GM19238 (cell line): ENCODE results near the gene NTNG1.
"Not testable (repeated sequence)": the region's sequence is repeated elsewhere in the genome, so short reads cannot be mapped to it uniquely, and the experiment has no call there.

Experiments used
- DNase-seq: peaks from one replicate; pipeline ENCODE4 v3.0.0; 2011; ENCODE audit warnings: low spot score; ENCODE audit not compliant: insufficient read length

Gene NTNG1

GRCh38 chr1:107140703-107141490 is at the start of gene NTNG1:
NTNG1 (plus strand) TSS chr1:107141039.
- no peak for DNase-seq

GRCh38 chr1:107091418-107091817 is 49.4 kb upstream of the NTNG1 start:
- no peak for DNase-seq

DNA sequence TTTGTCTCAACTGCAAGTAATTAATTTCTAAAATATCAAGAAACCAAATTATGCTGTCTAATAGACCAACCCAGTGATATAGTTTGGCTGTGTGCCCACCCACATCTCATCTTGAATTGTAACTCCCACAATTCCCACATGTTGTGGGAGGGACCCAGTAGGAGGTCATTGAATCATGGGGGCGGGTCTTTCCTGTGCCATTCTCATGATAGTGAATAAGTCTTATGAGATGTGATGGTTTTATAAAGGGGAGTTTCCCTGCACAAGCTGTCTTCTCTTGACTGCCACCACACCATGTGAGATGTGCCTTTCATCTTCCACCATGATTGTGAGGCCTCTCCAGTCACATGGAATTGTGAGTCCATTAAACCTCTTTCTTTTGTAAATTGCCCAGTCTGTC is 47.4 kb upstream of the NTNG1 start:
- not testable (repeated sequence) for DNase-seq

DNA sequence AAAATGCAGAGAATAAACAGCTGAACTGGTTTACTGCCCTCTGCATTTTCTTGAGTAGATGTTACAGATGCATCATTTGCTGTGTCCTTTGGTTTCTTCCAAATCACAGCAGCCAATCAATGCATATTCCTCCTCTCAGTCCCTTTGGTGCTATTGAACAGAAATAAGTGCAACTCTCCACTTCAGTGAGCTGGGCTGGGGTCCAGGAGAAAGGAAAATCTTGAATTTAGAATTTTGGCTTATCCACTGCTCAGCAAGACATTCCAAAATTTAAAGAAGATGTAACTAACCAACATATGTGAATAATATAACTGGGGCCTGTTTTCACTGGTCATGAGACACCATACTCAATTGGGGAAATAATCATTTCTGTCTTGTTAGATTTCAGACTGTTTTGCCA is 45.2 kb upstream of the NTNG1 start:
- DNase-seq = no peak

DNA sequence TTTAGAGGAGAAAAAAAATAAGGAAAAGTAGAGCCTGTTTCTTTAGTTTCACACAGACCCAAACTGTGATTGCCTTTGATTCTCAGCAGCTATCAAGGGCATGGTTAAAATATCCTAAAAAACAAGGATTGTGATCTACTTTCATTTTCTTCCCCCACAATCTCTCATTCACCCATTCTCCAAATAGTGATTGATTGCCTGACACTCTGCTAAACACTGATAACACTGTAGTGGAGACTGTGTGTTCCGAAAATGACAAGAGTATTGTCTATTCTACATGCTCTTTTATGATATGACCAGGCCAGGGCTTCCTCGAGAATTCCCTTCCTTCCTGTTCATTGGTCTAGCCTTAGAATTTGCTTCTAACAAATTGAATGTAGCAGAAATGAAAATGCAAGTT is 44.1 kb upstream of the NTNG1 start:
- no peak for DNase-seq

- DNase-seq = no peak
These were observed 41.9 kb upstream of the NTNG1 start for GRCh38 chr1:107098961-107099360.

GRCh38 chr1:107100331-107100984 is 40.4 kb upstream of the NTNG1 start:
- no peak for DNase-seq

DNA sequence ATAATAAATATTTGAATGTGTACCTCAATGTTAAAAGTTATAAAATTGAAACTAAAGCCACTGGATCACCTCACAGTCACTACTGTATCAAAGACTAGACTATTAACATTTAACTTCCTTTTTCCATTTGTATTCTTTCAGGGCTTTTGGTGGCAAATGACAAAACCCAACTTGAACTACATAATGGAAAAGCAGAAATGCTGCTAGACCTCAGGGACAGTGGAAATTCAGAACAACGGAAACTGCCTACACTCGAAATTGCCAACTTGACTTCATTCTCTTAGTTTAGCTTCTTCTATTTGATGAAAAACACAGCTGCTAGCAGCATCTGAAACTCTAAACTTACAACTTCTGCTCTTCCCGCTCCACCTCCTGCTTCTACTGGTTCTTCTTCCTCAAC is 34.9 kb upstream of the NTNG1 start:
- no peak for DNase-seq

- no peak for DNase-seq
These were observed 30.5 kb upstream of the NTNG1 start for GRCh38 chr1:107110326-107110725.

- DNase-seq = no peak
These were observed 24.5 kb upstream of the NTNG1 start for GRCh38 chr1:107116306-107116790.

DNA sequence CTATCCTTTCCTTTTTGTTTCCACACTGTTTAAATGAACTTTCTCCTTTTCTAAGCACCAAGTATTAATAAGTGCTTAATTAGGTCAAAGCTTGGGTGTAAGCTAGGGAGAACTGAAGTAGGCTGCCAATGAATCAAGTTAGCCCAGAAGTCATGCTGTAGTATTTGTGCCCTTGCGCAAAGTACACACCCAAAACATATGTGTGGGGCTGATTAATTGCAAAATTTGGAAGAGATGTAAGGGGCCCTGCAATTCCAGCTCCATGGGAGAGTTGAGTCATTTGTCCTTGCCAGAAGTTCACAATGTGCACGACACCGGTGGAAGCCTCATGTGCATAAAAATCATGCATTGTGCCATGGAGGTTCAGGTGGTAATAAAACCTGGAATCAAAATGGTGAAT is 18.6 kb upstream of the NTNG1 start:
- DNase-seq = no peak

DNA sequence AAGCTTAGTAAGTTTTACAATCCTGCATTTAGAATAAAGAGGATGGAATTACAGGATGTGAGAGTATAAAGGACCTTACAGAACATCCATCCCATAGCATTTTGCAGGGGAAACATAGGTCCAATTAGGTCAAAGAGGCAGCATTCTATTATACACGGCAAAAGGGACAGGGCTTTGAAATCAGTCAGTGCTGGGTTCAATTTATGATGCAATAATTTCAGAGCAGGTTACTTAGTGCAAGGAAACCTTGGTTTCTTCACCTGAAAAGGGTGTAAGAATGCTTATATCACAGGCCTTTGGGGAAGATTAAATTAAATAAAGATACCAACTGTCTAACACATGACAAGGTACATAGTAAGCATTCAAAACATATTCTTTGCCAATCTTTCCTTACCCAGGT is 17.1 kb upstream of the NTNG1 start:
- DNase-seq = no peak

- no peak for DNase-seq
These were observed 16.1 kb upstream of the NTNG1 start for GRCh38 chr1:107124694-107125093.

- DNase-seq = no peak
These were observed 8.6 kb upstream of the NTNG1 start for GRCh38 chr1:107132195-107132594.

GRCh38 chr1:107132780-107133179 is 8.1 kb upstream of the NTNG1 start:
- DNase-seq = no peak

- DNase-seq = no peak
These were observed 5.4 kb upstream of the NTNG1 start for GRCh38 chr1:107135463-107135862.

- DNase-seq = no peak
These were observed 2.7 kb upstream of the NTNG1 start for GRCh38 chr1:107138166-107138565.

GRCh38 chr1:107138767-107139445 is 1.9 kb upstream of the NTNG1 start:
- no peak for DNase-seq

GRCh38 chr1:107139833-107140702 is 771 bp upstream of the NTNG1 start:
- DNase-seq = no peak

DNA sequence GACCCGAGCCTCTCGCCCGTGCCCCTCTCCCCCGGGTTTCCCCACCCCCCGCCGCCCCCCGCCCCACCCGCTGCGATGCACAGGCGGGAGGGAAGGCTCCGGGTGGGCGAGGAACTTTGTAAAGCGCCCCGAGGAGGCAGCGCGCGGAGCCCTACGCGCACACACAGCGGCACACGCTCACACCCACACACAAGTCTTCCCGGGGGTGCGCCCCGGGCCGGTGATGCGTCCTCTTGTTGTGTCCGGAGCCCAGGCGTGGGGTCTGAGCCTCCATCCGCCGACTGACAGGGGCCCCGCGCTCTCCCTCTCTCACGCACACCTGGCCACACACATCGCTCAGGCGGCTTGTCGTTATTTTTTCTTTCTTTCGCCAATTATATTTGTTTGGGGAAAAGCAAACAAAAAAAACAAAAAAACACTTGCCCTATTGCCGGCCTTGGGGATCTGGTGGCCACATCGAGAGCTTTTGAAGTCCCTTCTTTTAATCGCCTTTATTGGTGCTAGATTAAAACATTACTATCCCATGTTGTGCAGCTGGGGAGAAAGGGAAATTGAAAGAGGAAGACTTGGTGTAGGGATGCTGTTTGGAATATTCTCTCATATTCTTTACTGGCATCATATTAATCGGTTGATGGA is 770 bp downstream of the NTNG1 start:
- DNase-seq = no peak

- no peak for DNase-seq
These were observed 1.3 kb downstream of the NTNG1 start for GRCh38 chr1:107142140-107142542.
